Lower leg skin (tissue), 3 donors: ENCODE data around the gene TMIGD3.

ENCODE experiments used
- CTCF ChIP-seq, 3 donors: fragments of 450-650 bp; IDR thresholded peaks; one replicate each; pipeline ENCODE4 v1.5.1; 2016; ENCODE audit warnings: antibody characterized with exemption in 3 of 3, mild to moderate bottlenecking in 3 of 3, moderate library complexity in 2 of 3
- POLR2A ChIP-seq, 2 donors: fragments of 450-650 bp; IDR thresholded peaks; one replicate each; pipeline ENCODE4 v1.6.1; 2016 to 2017; ENCODE audit warnings: antibody characterized with exemption in 2 of 2, mild to moderate bottlenecking in 1 of 2, moderate library complexity in 1 of 2

GRCh38 chr1:111470596-111470995 lies 32.8 kb downstream of the TMIGD3 start:
- TF ChIP-seq CTCF (IDR thresholded peaks at IDR 0.05) (no peak), POLR2A (IDR thresholded peaks at IDR 0.05) (no peak)
